Upper lobe of left lung (tissue), 4 donors: Measurements from ENCODE around the gene OCEL1.

Source experiments
- EP300 ChIP-seq, 4 donors: sonication (generic); formaldehyde crosslinking; IDR thresholded peaks; one replicate each; pipeline ENCODE4 v1.5.1; 2017; ENCODE audit warnings: antibody characterized with exemption in 4 of 4, control low read depth in 2 of 4
- POLR2AphosphoS5 ChIP-seq, 2 donors: sonication (generic); formaldehyde crosslinking; IDR thresholded peaks; one replicate each; pipeline ENCODE4 v1.5.1; 2017; ENCODE audit warnings: antibody characterized with exemption in 2 of 2
- TF ChIP-seq, protein P1 (sequence below), 6 experiments: fragments of 450-650 bp in 4 of 6; fragments of 200-600 bp in 2 of 6; sonication (generic) in 2 of 6; IDR thresholded peaks; one replicate each; pipeline ENCODE4 v1.5.1; 2016 to 2019; ENCODE audit warnings: antibody characterized with exemption in 6 of 6

DNA sequence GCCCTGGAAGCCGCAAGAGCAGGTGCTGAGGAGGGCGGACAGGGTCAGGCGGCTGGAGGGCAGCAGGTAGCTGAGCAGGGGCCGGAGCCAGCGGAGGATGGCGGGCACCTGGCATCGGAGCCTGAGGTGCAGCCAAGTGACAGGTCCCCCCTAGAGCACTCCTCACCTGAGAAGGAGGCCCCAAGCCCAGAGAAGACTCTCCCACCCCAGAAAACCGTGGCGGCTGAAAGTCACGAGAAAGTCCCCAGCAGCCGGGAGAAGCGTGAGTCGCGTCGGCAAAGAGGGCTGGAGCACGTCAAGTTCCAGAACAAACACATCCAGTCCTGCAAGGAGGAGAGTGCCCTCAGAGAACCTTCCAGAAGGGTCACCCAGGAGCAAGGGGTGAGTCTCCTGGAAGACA is 31.4 kb upstream of the OCEL1 start:
- TF ChIP-seq, protein P1, sequence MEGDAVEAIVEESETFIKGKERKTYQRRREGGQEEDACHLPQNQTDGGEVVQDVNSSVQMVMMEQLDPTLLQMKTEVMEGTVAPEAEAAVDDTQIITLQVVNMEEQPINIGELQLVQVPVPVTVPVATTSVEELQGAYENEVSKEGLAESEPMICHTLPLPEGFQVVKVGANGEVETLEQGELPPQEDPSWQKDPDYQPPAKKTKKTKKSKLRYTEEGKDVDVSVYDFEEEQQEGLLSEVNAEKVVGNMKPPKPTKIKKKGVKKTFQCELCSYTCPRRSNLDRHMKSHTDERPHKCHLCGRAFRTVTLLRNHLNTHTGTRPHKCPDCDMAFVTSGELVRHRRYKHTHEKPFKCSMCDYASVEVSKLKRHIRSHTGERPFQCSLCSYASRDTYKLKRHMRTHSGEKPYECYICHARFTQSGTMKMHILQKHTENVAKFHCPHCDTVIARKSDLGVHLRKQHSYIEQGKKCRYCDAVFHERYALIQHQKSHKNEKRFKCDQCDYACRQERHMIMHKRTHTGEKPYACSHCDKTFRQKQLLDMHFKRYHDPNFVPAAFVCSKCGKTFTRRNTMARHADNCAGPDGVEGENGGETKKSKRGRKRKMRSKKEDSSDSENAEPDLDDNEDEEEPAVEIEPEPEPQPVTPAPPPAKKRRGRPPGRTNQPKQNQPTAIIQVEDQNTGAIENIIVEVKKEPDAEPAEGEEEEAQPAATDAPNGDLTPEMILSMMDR (IDR thresholded peaks at IDR 0.05), result no peak
- TF ChIP-seq POLR2AphosphoS5 (IDR thresholded peaks at IDR 0.05), result no peak
- no peak for TF ChIP-seq EP300 (IDR thresholded peaks at IDR 0.05)
